Stimulated activated naive B cell treated with anti-CD40 and anti-IgM and Interleukin-4, amounts not matched to agents 10 μg/mL and 1 μg/mL and 100 μg/mL, for 72 hours (primary cell): ENCODE data around the gene SLC24A3.

Experiments used
- ATAC-seq, 2 donors: fragments of 150-1000 bp; cut with Tn5 transposase; replicated peaks; 2 replicates each; pipeline ENCODE4 v1.10.0; 2021; ENCODE audit warnings: moderate library complexity in 1 of 2
- DNase-seq: peaks from one replicate; pipeline ENCODE4 v3.0.0; 2021
- H3K27ac Mint-ChIP-seq: one replicate; pipeline ENCODE4 v1.8.0; 2022; ENCODE audit warnings: mild to moderate bottlenecking, mixed read lengths
- H3K27me3 Mint-ChIP-seq, 2 donors: one replicate each; pipeline ENCODE4 v1.8.0; 2022; ENCODE audit warnings: mixed read lengths in 2 of 2
- H3K36me3 Mint-ChIP-seq, 2 donors: one replicate each; pipeline ENCODE4 v1.8.0; 2022; ENCODE audit warnings: mixed read lengths in 2 of 2, mild to moderate bottlenecking in 1 of 2
- H3K4me1 Mint-ChIP-seq, 2 donors: one replicate each; pipeline ENCODE4 v1.8.0; 2022; ENCODE audit warnings: mixed read lengths in 2 of 2, mild to moderate bottlenecking in 1 of 2
- H3K4me3 Mint-ChIP-seq, 2 donors: one replicate each; pipeline ENCODE4 v1.8.0; 2022; ENCODE audit warnings: mild to moderate bottlenecking in 2 of 2, mixed read lengths in 2 of 2, moderate library complexity in 1 of 2
- H3K9me3 Mint-ChIP-seq, 2 donors: one replicate each; pipeline ENCODE4 v1.8.0; 2022; ENCODE audit warnings: mixed read lengths in 2 of 2, mild to moderate bottlenecking in 1 of 2

Gene SLC24A3

DNA sequence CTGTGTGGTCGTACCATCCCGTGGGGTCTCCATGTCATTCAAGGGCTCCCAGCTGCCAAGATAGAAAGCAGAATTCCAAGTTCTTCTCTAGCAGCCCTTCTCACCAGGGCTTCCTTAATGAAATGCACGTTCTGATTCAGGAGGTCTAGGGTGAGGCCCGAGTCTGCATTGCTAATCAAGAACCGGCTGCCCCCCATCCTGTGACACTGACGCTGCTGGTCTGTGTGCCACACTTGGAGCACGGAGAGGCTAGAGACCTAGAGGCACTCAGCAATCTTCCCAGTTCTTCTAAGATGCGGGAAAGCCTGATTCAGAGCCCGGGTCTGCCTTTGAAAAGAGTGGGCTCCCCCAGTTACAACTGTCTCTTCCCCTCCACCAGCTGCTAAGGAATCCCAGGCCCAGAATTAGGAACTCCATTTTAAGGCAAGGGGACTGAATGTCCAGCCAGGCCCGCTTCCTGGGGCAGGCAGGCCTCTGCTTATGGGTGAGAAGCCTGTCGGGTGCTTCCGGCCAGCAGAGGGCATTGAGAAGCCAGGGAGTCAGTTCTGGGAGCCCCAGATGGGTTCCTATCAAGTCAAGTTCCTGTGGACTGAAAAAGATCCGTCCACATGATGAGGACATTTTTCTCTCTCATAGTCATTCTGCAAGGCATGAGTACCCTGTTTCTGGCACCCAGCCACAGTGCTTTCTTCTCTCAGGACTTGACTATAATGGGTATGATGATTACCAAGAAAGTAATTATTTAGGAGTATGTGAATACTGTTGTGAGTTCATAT lies 475.8 kb downstream of the SLC24A3 start:
- ATAC-seq (peak in 1 of 2 donors; percentile 41), DNase-seq (no peak)
- peaks cover 4 to 5% of the 10 kb centered on the region in 2 donors for H3K9me3 Mint-ChIP-seq
- no peak overlapping the region for H3K4me3 Mint-ChIP-seq
- H3K27ac Mint-ChIP-seq = no peak overlapping the region
- H3K27me3 Mint-ChIP-seq = peaks cover 35 to 52% of the 10 kb centered on the region in 2 donors
- peaks cover 4 to 8% of the 10 kb centered on the region in 2 donors for H3K36me3 Mint-ChIP-seq
- peaks cover 18 to 23% of the 10 kb centered on the region in 2 donors for H3K4me1 Mint-ChIP-seq

DNA sequence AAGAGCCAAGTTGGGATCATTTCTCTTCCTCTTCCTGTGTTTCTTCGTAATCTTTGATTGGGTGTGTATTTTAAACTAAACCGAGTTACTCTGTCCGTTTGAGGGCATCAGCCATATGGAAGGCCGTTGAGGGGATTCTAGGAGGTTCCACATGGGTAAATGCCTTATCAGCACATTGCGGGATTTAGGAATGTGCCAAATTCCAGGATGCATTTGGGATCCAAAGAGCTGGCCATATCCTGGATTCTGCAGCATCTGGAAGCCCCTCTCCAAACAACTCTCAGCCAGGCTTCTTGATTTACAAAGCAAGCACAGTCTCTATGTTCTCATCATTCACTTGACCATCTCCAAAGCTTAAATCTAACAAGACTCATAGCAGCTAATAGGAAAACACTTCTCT lies 478.0 kb downstream of the SLC24A3 start:
- Mint-ChIP-seq H3K4me1 (peaks cover 27 to 43% of the 10 kb centered on the region in 2 donors), H3K4me3 (no peak overlapping the region), H3K36me3 (peaks cover 2 to 7% of the 10 kb centered on the region in 2 donors), H3K27ac (no peak overlapping the region), H3K9me3 (peaks cover 1 to 5% of the 10 kb centered on the region in 2 donors), H3K27me3 (peaks cover 22 to 33% of the 10 kb centered on the region in 2 donors)
- DNase-seq (no peak), ATAC-seq (no peak)

DNA sequence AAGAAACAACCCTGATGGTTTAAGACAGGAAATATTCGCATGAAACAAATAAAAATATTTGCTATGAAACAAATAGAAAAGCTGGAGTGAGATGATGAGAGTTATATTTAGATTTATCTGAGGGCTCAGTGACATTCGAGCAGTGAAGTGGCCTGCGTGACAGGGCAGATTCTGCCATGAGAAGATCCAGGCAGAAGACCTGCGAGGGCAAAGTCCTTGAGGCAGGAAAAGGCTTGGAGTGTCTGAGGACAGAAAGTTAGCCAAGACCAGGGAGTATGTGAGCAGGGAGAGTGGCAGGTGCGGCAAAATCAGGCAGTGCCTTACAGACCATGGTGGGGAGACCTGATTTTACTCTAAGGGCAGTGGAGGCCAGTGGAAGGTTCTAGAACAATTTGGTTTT lies 478.7 kb downstream of the SLC24A3 start:
- Mint-ChIP-seq H3K9me3 (peaks cover 0 to 5% of the 10 kb centered on the region in 2 donors), H3K27me3 (peaks cover 19 to 26% of the 10 kb centered on the region in 2 donors), H3K4me3 (no peak overlapping the region), H3K27ac (no peak overlapping the region), H3K4me1 (peaks cover 28 to 47% of the 10 kb centered on the region in 2 donors), H3K36me3 (peaks cover 0 to 4% of the 10 kb centered on the region in 2 donors)
- no peak for ATAC-seq
- DNase-seq = no peak

DNA sequence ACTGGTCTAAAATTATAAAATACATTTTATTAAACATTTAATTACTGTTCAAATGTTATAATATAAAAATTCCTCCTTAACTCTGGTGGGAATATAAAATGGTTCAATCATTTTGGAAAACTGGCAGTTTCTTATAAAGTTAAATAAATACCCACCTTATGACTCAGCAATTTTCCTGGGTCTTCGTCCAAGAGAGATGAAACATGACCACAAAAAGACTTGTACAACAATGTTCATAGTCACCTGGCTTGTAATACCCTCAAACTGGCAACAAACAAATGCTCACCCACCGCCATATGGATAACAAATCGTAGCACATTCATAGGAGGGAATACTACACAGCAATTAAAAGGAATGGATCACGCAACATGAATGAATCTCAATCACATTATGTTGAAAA lies 479.7 kb downstream of the SLC24A3 start:
- Mint-ChIP-seq H3K9me3 (peaks cover 0 to 1% of the 10 kb centered on the region in 2 donors), H3K4me1 (peaks cover 31 to 53% of the 10 kb centered on the region in 2 donors), H3K36me3 (peaks cover 0 to 4% of the 10 kb centered on the region in 2 donors), H3K27ac (no peak overlapping the region), H3K27me3 (peaks cover 13 to 16% of the 10 kb centered on the region in 2 donors), H3K4me3 (peak overlapping the region; percentile 10 to 82)
- DNase-seq (no peak), ATAC-seq (no peak)

DNA sequence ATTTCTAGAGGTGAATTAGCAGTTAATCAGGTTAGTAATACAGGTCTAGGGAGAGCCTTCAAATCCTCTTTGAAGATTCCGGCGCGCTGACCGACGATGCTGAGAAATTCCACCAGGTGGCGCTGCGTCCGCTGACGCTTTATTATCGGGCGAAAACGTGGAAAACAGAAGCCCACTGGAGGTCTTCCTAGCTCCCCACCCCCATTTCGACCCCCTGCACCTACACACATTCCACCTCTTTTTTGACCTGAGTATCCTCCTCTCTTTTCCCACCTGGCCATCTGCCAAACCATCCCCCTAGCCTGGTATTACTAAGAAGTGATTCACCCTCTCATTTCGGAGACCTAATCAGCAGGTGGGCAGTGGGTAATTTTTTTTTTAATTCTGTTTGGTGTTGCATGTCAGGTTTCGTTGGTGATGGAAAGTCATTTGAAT lies 480.3 kb downstream of the SLC24A3 start:
- Mint-ChIP-seq H3K9me3 (peaks cover 0 to 1% of the 10 kb centered on the region in 2 donors), H3K27me3 (peaks cover 10 to 15% of the 10 kb centered on the region in 2 donors), H3K4me1 (peaks cover 31 to 59% of the 10 kb centered on the region in 2 donors), H3K36me3 (peaks cover 0 to 4% of the 10 kb centered on the region in 2 donors), H3K27ac (peak overlapping the region; percentile 20), H3K4me3 (peak overlapping the region; percentile 39 to 82)
- DNase-seq = peak; percentile 41
- ATAC-seq = peak; percentile 84 to 86

DNA sequence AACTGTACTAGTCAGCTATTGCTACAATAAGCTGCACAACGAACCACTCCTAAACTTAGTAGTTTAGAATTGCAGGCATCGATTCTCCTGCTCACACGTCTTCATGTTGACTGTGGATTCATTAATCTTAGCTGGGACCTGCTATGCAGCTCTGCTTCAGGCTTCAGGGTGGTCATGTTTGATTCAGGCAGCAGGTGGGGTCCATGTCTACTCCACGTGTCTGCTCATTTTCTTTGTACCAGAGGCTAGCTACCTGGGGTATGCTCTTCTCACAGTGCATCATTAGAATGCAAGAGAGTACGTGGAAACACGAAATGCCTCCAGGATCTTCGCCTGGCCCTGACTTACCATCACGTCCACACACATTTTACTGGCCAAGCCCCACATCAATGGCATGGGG lies 481.1 kb downstream of the SLC24A3 start:
- H3K27ac Mint-ChIP-seq = no peak overlapping the region
- H3K4me3 Mint-ChIP-seq = peak overlapping the region in 1 of 2 donors; percentile 82
- peaks cover 33 to 68% of the 10 kb centered on the region in 2 donors for H3K4me1 Mint-ChIP-seq
- H3K27me3 Mint-ChIP-seq = peaks cover 10 to 15% of the 10 kb centered on the region in 2 donors
- peaks cover 0 to 1% of the 10 kb centered on the region in 2 donors for H3K9me3 Mint-ChIP-seq
- H3K36me3 Mint-ChIP-seq = peaks cover 0 to 9% of the 10 kb centered on the region in 2 donors
- ATAC-seq (peak in 1 of 2 donors; percentile 11), DNase-seq (no peak)

DNA sequence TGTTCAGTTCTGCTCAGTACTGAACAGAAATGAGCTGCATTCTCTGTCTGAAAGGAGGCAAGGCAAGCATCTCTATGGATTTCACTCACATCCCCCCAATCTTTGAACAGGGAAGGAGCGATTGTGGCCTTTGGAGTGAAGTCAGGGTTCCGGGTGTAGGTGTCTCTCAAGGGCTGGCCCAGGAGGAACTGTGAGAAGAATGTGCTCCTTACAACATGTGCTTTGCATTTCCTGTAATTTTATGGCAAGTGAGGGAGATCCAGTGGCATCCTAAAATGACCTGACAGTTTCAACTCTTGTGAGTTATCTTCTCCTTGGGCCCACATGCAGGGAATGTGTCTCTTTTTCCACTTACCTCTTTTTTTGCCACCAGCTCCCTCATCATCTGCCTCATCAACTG lies 482.6 kb downstream of the SLC24A3 start:
- Mint-ChIP-seq H3K27ac (no peak overlapping the region), H3K4me3 (peak overlapping the region in 1 of 2 donors; percentile 18), H3K36me3 (peaks cover 6 to 14% of the 10 kb centered on the region in 2 donors), H3K9me3 (peaks cover 0 to 3% of the 10 kb centered on the region in 2 donors), H3K27me3 (peaks cover 10 to 14% of the 10 kb centered on the region in 2 donors), H3K4me1 (peaks cover 39 to 80% of the 10 kb centered on the region in 2 donors)
- no peak for DNase-seq
- no peak for ATAC-seq

DNA sequence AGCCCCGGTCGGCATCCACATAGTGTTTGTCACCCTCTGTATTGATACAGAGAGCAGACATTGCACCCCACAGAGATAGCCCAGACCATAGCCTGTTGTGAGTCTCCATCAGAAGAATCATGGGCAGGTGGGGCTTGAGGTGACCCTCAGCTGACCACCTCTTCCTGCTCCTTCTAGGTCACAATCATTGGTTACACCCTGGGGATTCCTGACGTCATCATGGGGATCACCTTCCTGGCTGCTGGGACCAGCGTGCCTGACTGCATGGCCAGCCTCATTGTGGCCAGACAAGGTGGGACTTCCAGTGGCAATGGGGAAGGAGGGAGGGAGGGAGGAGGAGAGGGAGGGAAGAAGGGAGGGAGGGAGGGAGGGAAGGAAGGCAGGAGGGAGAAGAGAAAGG lies 484.2 kb downstream of the SLC24A3 start:
- Mint-ChIP-seq H3K4me1 (peaks cover 39 to 77% of the 10 kb centered on the region in 2 donors), H3K4me3 (no peak overlapping the region), H3K27me3 (no peaks in the 10 kb centered on the region), H3K27ac (no peak overlapping the region), H3K9me3 (peaks cover 0 to 3% of the 10 kb centered on the region in 2 donors), H3K36me3 (peaks cover 8 to 19% of the 10 kb centered on the region in 2 donors)
- ATAC-seq (no peak), DNase-seq (no peak)

DNA sequence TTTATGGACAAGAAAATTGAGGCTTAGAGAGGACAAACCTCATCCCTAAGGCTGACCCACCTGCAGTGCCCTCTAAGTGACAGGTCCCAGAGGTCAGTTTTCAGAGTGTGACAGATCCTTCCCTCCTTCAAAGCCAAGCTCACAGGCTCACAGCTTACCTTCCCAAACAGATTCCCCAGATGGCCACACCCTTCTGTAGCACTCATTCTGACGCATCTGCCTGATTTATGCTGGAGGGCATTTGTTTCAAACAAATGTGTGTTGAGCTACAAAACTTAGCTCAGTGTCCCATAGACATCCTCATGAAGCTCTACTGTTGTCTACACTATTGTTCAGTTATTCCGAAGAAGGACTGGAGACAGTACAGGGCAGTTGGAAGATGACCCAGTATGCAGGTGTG lies 485.0 kb downstream of the SLC24A3 start:
- peaks cover 6 to 9% of the 10 kb centered on the region in 2 donors for H3K9me3 Mint-ChIP-seq
- DNase-seq = no peak
- H3K27me3 Mint-ChIP-seq = no peaks in the 10 kb centered on the region
- peaks cover 38 to 78% of the 10 kb centered on the region in 2 donors for H3K4me1 Mint-ChIP-seq
- no peak overlapping the region for H3K27ac Mint-ChIP-seq
- H3K4me3 Mint-ChIP-seq = no peak overlapping the region
- peaks cover 16 to 27% of the 10 kb centered on the region in 2 donors for H3K36me3 Mint-ChIP-seq
- no peak for ATAC-seq

DNA sequence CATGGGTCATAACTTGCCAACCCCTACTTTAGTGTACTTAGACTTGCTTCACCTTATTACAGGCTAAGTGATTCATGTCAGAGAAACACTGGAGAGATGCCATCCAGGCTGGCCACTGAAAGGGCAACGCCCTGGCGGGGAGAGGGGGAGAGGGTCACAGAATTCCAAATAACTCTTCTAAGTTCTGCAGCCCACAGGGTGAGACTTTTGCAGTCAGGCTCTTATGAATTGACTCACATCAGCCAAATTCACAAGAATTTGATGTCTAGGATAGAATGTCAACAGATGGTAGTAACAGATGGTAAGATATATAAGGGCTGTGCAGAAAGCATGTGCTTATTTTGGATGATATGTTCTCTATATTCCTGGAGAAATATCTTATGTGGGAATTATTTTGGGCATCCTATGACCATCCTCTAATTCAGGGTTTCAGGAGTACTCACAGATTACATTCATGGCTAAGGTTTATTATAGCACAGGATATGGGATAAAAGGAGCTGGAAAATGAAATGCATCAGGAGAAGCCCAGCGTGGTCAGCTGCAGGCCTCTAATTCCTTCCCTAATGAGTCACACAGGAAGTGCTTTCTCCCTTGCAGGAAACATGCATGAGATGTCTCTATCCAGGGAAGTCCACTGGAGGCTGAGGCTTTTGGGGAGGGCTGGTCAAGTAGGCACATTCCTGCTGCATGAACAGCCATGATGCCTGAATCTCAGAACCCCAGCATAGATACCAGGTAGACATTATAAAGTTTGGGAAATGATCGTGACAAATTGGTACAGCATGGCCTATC lies 486.9 kb downstream of the SLC24A3 start:
- H3K27me3 Mint-ChIP-seq = no peaks in the 10 kb centered on the region
- peaks cover 11% of the 10 kb centered on the region in 2 donors for H3K9me3 Mint-ChIP-seq
- peaks cover 35 to 68% of the 10 kb centered on the region in 2 donors for H3K4me1 Mint-ChIP-seq
- peaks cover 21 to 29% of the 10 kb centered on the region in 2 donors for H3K36me3 Mint-ChIP-seq
- peak; percentile 44 to 63 for ATAC-seq
- no peak for DNase-seq
- H3K4me3 Mint-ChIP-seq = no peak overlapping the region
- H3K27ac Mint-ChIP-seq = no peak overlapping the region

DNA sequence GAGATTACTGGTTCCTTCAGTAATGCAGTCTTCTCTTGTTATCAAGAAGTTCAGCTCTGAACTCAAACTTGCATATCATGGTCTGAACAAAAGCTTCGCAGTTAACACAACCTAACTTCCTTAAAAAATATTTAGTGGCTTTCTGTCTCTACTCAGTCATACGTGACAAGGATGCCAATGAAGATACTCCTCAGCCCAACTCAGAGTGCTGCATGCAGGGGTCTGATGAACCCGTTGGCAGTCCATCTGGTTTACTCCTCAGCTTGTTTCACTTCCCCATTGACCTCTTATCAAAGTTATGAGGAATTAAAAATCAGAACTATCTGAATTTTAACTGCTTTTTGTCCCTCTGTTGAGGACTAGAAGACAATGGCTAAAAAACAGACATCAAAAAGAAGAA lies 489.0 kb downstream of the SLC24A3 start:
- H3K27ac Mint-ChIP-seq = peak overlapping the region; percentile 65
- H3K4me1 Mint-ChIP-seq = peaks cover 34 to 50% of the 10 kb centered on the region in 2 donors
- peak overlapping the region in 1 of 2 donors; percentile 5 for H3K4me3 Mint-ChIP-seq
- peak; percentile 44 for DNase-seq
- H3K27me3 Mint-ChIP-seq = no peaks in the 10 kb centered on the region
- peaks cover 10 to 11% of the 10 kb centered on the region in 2 donors for H3K9me3 Mint-ChIP-seq
- peak; percentile 75 to 81 for ATAC-seq
- H3K36me3 Mint-ChIP-seq = peaks cover 21 to 28% of the 10 kb centered on the region in 2 donors

DNA sequence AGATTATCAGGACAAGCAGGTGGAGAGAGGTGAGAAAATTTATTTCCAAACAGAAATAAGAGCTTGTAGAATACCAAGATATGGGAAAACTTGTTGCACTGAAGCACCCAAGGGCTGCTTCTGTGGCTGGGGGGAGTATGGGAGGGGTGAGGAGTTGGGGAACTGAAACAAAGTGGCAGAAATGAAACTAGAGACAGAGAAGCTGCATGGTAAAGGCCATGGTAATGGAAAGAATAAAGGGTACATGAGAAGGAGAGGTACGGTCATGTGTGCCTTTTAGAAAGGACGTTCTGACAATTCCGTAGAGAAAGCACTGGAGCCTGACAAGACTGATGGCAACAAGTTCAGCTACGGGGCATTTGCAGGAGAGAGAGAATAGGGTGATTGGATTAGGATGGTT lies 494.0 kb downstream of the SLC24A3 start:
- Mint-ChIP-seq H3K27ac (no peak overlapping the region), H3K36me3 (peaks cover 18 to 21% of the 10 kb centered on the region in 2 donors), H3K27me3 (peaks cover 4 to 9% of the 10 kb centered on the region in 2 donors), H3K4me3 (no peak overlapping the region), H3K4me1 (peaks cover 27 to 30% of the 10 kb centered on the region in 2 donors), H3K9me3 (peaks cover 7 to 11% of the 10 kb centered on the region in 2 donors)
- peak; percentile 65 for DNase-seq
- peak; percentile 94 for ATAC-seq

DNA sequence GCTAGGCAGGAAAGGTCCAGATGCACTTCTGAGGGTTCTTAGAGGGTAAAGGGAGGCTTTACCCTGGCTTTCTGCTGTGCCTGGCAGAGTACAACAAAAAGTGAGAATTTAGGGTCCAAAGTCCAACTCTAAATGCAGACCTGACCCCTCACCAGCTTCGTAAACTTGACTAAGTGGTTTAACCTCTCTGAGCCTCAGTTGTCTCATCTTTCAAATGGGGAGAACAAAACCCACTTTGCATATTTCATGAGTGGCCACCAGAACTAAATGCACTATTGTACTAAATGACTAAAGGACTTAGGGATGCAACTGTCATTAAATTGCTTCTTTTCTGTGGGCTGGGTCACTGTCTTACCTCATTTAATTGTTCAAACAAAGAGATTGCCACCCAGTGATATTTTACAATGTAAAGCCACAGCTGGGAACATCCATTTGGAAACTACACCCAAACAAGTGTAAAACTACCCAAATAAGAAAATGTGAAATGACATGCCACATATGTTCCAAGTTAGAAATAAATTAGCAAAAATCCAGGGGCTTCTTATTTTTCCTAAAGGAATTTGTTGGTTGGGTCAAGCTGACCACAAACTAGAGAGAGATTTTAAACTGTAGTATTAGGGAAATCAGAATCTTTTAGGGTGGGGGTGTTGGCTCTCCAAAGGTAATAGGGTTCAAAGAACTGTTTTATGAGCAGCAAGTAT lies 497.3 kb downstream of the SLC24A3 start:
- peaks cover 9 to 10% of the 10 kb centered on the region in 2 donors for H3K27me3 Mint-ChIP-seq

More for the DNA sequence above, 497.3 kb downstream of the SLC24A3 start:
- Mint-ChIP-seq H3K4me1 (peaks cover 23 to 31% of the 10 kb centered on the region in 2 donors), H3K4me3 (no peak overlapping the region), H3K27ac (no peak overlapping the region), H3K36me3 (peaks cover 4 to 13% of the 10 kb centered on the region in 2 donors), H3K9me3 (peaks cover 0 to under 1% of the 10 kb centered on the region in 2 donors)
- DNase-seq (no peak), ATAC-seq (no peak)
